HS-5 (cell line): Measurements from ENCODE around the gene NTN1.
"Not testable (repeated sequence)": the region's sequence is repeated elsewhere in the genome, so short reads cannot be mapped to it uniquely, and the experiment has no call there.

Source experiments
- DNase-seq: peaks from one replicate; pipeline ENCODE4 v3.0.0-alpha.2; 2012; ENCODE audit warnings: low read depth

The NTN1 gene

GRCh38 chr17:9087921-9088320 is 66.6 kb downstream of the NTN1 start:
- no peak for DNase-seq

- no peak for DNase-seq
These were observed 69.4 kb downstream of the NTN1 start for GRCh38 chr17:9090641-9091096.

DNA sequence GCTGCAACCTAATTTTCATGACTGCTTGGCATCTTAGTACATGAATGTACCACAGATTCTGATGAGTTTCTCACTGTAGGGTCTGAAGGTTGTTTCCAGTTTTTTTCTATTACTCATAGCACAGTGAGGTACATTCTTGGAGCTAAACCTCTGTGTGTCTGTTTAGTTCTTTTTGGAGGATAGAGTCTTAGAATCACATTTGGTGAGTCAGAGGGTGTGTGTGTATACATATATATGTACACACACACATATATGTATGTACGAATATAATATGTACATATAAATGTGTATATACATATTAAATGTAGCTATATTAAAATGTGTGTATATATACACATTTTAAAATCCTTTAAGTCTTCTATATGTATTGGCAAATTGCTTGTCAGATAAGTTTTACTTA is 72.9 kb downstream of the NTN1 start:
- no peak for DNase-seq

- DNase-seq = no peak
These were observed 74.1 kb downstream of the NTN1 start for GRCh38 chr17:9095390-9095789.

DNA sequence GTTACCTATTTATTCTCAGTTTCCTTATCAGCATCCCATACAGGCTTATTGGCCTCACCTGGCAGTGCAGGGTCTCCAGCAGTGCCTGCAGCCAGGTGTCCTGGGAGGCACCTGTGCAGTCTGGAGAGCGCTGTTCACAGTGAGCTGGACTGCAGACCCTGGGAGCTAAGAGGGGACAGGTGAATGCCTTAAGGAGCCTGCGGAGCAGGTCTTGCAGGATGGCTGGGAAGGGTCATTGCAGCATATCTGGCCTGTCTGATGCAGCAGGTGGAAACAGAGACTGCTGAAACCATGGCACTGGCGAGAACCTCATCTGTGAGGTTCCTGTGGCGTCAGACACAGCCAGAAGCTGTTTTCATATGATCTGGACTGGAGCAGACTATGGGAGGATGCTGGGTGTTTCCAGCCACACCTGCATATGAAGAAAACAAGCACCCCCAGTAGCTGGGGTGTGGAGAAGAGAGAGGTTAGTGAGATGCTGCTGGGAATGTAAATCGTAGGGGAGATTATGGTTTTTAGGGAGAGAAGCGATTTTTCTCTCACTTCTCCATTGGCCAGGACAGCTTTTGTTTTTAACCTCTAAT is 77.0 kb downstream of the NTN1 start:
- DNase-seq = no peak

DNA sequence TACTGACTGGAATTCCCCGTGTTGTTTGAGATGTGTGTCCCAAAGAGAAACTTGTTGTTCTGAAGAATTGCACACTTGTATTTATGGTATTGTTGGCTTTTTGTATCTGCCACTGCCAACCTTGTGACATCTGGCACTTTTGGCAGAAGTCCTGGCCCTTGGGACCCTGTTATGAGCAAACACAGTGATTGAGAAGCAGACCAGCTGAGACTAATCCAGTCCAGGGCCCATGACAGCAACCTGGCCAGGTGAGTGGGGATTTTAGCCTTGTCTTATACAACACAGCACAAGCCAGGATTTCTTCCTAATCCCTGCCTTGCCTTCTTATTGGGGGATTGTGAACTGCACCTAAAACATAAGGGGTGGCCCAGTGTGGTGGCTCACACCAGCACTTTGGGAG is 80.0 kb downstream of the NTN1 start:
- DNase-seq = no peak

DNA sequence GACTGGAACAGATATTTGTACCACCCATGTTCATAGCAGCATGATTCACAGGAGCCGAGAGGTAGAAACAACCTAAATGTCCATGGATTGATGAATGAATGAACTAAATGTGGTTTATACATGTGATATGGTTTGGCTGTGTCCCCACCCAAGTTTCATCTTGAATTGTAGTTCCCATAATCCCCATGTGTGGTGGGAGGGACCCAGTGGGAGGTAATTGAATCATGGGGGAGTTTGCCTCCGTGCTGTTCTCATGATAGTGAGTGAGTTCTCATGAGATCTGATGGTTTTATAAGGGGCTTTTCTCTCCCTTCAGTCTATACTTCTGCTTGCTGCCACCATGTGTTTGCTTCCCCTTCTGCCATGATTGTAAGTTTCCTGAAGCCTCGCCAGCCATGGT is 81.9 kb downstream of the NTN1 start:
- DNase-seq = not testable (repeated sequence)

GRCh38 chr17:9104370-9105041 is 83.2 kb downstream of the NTN1 start:
- no peak for DNase-seq

DNA sequence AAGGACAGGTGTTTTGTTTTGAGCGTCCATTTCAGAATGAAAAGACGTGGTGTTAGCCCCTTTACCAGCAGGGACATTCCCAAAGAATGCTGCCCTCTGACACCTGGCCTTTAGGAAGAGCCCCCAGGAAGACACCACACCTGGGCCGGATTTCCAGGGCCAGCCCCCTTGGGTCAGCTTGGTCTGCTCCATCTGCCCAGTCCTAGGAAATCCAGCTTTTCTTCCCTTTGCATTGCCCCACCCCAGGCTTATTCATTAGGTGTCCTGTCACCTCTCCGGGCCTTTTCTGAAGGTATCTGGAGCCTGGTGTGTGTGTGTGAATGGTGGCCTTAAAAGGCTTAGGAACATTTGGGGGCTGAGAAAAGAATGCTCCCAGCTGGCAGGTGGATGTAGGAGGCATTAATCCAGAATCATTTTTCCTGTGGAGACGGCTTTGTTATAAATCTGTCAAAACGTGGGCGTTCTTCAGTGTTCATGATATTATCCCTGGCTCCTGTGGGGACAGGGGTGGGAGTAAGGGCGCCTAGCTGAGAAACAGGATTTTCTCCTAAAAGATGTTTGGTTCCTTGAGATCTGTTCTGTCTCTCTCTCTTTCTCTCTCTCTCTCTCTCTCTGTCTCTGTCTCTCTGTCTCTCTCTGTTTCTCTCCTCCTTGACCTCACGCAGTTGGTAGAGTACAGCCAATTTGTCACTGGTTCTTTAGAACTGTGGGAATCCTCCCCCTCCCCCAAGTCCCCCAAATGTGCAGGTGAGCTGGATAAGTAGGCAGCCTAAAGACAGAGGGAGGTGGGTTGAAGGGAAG is 84.0 kb downstream of the NTN1 start:
- no peak for DNase-seq

DNA sequence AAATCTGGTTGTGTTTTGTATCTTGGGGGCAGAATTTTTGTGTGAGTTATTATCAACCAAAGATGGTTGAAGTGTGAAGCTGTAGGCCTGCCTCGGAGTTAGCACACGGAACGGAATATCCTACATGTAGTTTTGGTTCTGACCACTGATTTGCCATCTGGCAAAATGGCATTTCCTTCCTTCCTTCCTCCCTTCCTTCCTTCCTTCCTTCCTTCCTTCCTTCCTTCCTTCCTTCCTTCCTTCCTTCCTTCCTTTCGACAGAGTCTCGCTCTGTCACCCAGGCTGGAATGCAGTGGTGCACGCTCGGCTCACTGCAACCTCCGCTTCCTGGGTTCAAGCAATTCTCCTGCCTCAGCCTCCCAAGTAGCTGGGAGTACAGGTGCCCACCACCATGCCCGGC is 85.0 kb downstream of the NTN1 start:
- DNase-seq = not testable (repeated sequence)

GRCh38 chr17:9107527-9107926 is 86.2 kb downstream of the NTN1 start:
- DNase-seq = no peak

GRCh38 chr17:9108146-9108545 is 86.8 kb downstream of the NTN1 start:
- DNase-seq = no peak

DNA sequence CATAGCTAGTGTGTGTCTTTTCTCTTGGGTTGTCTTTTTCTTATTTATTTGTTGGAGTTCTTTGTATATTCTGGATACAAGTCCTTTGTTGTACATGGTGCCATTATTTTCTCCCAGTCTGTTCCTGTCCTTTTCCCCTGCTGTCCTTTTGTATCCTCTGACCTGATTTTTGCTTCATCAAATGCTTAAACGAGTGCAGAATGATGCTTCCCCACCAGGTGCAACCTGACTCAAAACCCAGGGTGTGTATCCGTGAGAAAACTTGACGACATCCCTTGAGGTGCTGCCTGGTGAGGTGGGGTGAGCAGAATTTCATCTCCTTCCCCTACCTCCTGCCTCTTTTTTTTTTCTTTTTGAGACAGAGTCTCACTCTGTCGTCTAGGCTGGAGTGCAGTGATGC is 88.6 kb downstream of the NTN1 start:
- no peak for DNase-seq

- no peak for DNase-seq
These were observed 89.2 kb downstream of the NTN1 start for GRCh38 chr17:9110501-9110900.

- no peak for DNase-seq
These were observed 94.2 kb downstream of the NTN1 start for GRCh38 chr17:9115214-9116191.

DNA sequence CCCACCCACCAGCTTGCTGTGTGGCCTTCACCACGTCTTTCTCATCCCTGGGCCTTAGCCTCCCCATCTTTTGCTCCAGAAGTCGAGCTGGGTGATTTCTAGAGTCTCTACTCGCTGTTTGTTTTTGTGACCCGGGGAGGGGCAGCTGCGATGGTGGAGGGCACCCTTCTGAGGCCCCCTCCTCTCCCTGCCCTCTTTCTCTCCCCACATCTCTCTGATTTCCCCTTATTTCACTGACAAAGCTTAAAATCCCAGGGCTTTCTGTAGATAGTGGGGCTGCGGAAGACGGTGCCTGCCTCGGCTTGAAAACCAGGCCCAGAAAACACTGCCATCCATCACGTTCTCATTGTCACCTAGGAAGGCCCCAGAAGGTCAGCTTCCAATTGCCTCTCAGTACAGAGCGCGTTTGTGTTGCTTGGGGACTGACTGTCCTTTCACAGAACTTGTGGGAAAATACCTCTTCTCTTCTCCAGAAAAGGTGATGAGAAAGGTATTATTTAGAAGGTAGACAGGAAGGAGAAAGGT is 95.1 kb downstream of the NTN1 start:
- no peak for DNase-seq

- no peak for DNase-seq
These were observed 95.7 kb downstream of the NTN1 start for GRCh38 chr17:9116861-9117568.

- no peak for DNase-seq
These were observed 99.2 kb downstream of the NTN1 start for GRCh38 chr17:9120471-9120870.

GRCh38 chr17:9121186-9121820 is 100.0 kb downstream of the NTN1 start:
- no peak for DNase-seq
